ENCODE measurements around the gene ATG5.

ATG5 gene

DNA sequence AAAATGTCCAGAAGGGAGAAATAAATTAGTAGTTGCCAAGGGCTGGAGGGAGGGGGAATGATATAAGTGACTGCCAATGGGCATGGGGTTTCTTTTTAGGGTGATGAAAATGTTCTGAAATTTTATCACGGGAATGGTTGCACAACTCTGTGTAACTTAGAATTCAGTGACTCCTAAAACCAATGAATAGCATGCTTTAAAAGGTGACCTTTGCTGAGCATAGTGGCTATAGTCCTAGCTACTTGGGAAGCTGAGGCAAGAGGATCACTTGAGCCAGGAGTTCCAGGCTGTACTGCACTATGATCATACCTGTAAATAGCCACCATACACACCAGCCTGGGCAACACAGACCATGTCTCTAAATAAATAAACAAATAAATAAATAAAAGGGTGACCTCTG is 109.0 kb downstream of the ATG5 start:
- no peaks in the 10 kb centered on the region for H3K79me2 ChIP-seq (ENCODE audit: control insufficient read depth, low read length)
- H3F3A ChIP-seq (ENCODE audit: control insufficient read depth, insufficient read depth) = no peaks in the 10 kb centered on the region
- TF ChIP-seq, protein P1, sequence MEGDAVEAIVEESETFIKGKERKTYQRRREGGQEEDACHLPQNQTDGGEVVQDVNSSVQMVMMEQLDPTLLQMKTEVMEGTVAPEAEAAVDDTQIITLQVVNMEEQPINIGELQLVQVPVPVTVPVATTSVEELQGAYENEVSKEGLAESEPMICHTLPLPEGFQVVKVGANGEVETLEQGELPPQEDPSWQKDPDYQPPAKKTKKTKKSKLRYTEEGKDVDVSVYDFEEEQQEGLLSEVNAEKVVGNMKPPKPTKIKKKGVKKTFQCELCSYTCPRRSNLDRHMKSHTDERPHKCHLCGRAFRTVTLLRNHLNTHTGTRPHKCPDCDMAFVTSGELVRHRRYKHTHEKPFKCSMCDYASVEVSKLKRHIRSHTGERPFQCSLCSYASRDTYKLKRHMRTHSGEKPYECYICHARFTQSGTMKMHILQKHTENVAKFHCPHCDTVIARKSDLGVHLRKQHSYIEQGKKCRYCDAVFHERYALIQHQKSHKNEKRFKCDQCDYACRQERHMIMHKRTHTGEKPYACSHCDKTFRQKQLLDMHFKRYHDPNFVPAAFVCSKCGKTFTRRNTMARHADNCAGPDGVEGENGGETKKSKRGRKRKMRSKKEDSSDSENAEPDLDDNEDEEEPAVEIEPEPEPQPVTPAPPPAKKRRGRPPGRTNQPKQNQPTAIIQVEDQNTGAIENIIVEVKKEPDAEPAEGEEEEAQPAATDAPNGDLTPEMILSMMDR (IDR thresholded peaks at IDR 0.05; ENCODE audit: low read depth, low read length, poor library complexity, severe bottlenecking) = no peak
- TF ChIP-seq EZH2phosphoT487 (IDR thresholded peaks at IDR 0.05; ENCODE audit: borderline replicate concordance, low read length) = no peak
- H3K36me3 ChIP-seq (ENCODE audit: control insufficient read depth, low read length) = no peaks in the 10 kb centered on the region
- H4K20me1 ChIP-seq (ENCODE audit: control insufficient read depth, insufficient read depth, low read depth, low read length) = no peaks in the 10 kb centered on the region
- no peaks in the 10 kb centered on the region for H3K27me3 ChIP-seq (ENCODE audit: control insufficient read depth, low read length)
- no peak overlapping the region for H3K4me2 ChIP-seq (ENCODE audit: low read length)
- no peaks in the 10 kb centered on the region for H3K4me1 ChIP-seq (ENCODE audit: control insufficient read depth, low read length)
- no peak overlapping the region for H3K27ac ChIP-seq (ENCODE audit: low read depth, low read length)
- H3K4me3 ChIP-seq (ENCODE audit: low read length) = no peak overlapping the region
- H3K9me3 ChIP-seq (ENCODE audit: control insufficient read depth, insufficient read depth, low read length) = no peaks in the 10 kb centered on the region
- no peaks in the 10 kb centered on the region for H3K9me2 ChIP-seq (replicated peaks; ENCODE audit: control insufficient read depth, low read length)

DNA sequence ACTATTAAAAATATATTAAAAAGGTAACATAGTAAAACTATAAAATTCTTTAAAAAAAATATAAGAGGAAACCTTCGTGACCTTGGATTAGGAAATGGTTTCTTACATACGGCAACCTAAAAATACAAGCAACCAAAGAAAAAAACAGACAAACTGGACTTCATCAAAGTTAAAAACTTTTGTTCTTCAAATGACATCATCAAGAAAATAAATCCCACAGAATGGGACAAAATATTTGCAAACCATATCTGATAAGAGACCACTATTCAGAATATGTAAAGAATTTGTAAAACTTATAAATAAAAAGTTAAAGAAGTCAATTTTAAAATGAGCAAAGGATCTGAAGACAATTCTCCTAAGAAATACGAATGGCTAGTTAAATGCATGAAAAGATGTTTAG is 110.0 kb downstream of the ATG5 start:
- H3K4me2 ChIP-seq (ENCODE audit: low read length) = no peak overlapping the region
- H3K27ac ChIP-seq (ENCODE audit: low read depth, low read length) = no peak overlapping the region
- no peaks in the 10 kb centered on the region for H3K9me2 ChIP-seq (replicated peaks; ENCODE audit: control insufficient read depth, low read length)
- H3K79me2 ChIP-seq (ENCODE audit: control insufficient read depth, low read length) = no peaks in the 10 kb centered on the region
- H3K9me3 ChIP-seq (ENCODE audit: control insufficient read depth, insufficient read depth, low read length) = no peaks in the 10 kb centered on the region
- H3K27me3 ChIP-seq (ENCODE audit: control insufficient read depth, low read length) = no peaks in the 10 kb centered on the region
- no peaks in the 10 kb centered on the region for H4K20me1 ChIP-seq (ENCODE audit: control insufficient read depth, insufficient read depth, low read depth, low read length)
- no peaks in the 10 kb centered on the region for H3F3A ChIP-seq (ENCODE audit: control insufficient read depth, insufficient read depth)
- TF ChIP-seq, protein P1 (IDR thresholded peaks at IDR 0.05; ENCODE audit: low read depth, low read length, poor library complexity, severe bottlenecking) = no peak
- no peak for TF ChIP-seq EZH2phosphoT487 (IDR thresholded peaks at IDR 0.05; ENCODE audit: borderline replicate concordance, low read length)
- no peaks in the 10 kb centered on the region for H3K4me1 ChIP-seq (ENCODE audit: control insufficient read depth, low read length)
- no peaks in the 10 kb centered on the region for H3K36me3 ChIP-seq (ENCODE audit: control insufficient read depth, low read length)
- no peak overlapping the region for H3K4me3 ChIP-seq (ENCODE audit: low read length)

DNA sequence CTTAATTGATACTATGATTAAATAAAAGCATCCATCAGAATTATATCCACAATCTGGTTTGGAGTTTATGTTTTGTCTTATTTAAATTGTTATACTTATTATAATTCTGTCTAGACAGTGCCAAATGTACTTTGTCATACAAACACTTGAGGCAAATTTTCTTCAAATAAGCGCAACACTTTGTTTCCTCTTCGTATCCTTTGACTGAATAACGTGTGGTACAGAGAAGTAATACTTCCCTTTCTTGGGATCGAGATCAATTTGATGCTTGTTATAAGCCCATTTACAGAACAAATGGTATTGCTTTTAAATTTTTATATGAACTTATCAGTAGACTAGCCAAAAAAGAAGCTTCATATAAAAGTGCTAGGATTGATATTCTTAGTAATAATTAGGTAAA is 111.0 kb downstream of the ATG5 start:
- H3K79me2 ChIP-seq (ENCODE audit: control insufficient read depth, low read length) = no peaks in the 10 kb centered on the region
- H3K9me2 ChIP-seq (replicated peaks; ENCODE audit: control insufficient read depth, low read length) = no peaks in the 10 kb centered on the region
- no peak overlapping the region for H3K27ac ChIP-seq (ENCODE audit: low read depth, low read length)
- H3K4me1 ChIP-seq (ENCODE audit: control insufficient read depth, low read length) = no peaks in the 10 kb centered on the region
- H3K36me3 ChIP-seq (ENCODE audit: control insufficient read depth, low read length) = no peaks in the 10 kb centered on the region
- no peak overlapping the region for H3K4me3 ChIP-seq (ENCODE audit: low read length)
- H3K27me3 ChIP-seq (ENCODE audit: control insufficient read depth, low read length) = no peaks in the 10 kb centered on the region
- no peaks in the 10 kb centered on the region for H3K9me3 ChIP-seq (ENCODE audit: control insufficient read depth, insufficient read depth, low read length)
- TF ChIP-seq EZH2phosphoT487 (IDR thresholded peaks at IDR 0.05; ENCODE audit: borderline replicate concordance, low read length) = no peak
- TF ChIP-seq, protein P1 (IDR thresholded peaks at IDR 0.05; ENCODE audit: low read depth, low read length, poor library complexity, severe bottlenecking) = no peak
- H4K20me1 ChIP-seq (ENCODE audit: control insufficient read depth, insufficient read depth, low read depth, low read length) = no peaks in the 10 kb centered on the region
- no peak overlapping the region for H3K4me2 ChIP-seq (ENCODE audit: low read length)
- H3F3A ChIP-seq (ENCODE audit: control insufficient read depth, insufficient read depth) = no peaks in the 10 kb centered on the region

All from DOHH2 (cell line).